Trophoblast cell (in vitro differentiated cells and primary cell): ENCODE results near the gene CAB39.

Experiments used
- DNase-seq, 2 donors: peaks; one replicate each; pipeline ENCODE4 v3.0.0-alpha.2; 2016
- H2AFZ ChIP-seq: 2 replicates; pipeline ENCODE4 v1.6.1; 2013; ENCODE audit warnings: low read length, moderate library complexity, mild to moderate bottlenecking; ENCODE audit not compliant: insufficient read depth, poor library complexity
- H2AK5ac ChIP-seq: 2 replicates; pipeline ENCODE4 v1.6.1; 2013; ENCODE audit warnings: mild to moderate bottlenecking, low read length
- H2BK120ac ChIP-seq: 2 replicates; pipeline ENCODE4 v1.6.1; 2013; ENCODE audit warnings: low read length, mild to moderate bottlenecking, moderate library complexity; ENCODE audit not compliant: insufficient read depth, poor library complexity
- H2BK12ac ChIP-seq: 2 replicates; pipeline ENCODE4 v1.6.1; 2013; ENCODE audit warnings: mild to moderate bottlenecking, low read length, moderate library complexity
- H2BK5ac ChIP-seq: 2 replicates; pipeline ENCODE4 v1.6.1; 2013; ENCODE audit warnings: low read length, low read depth, moderate library complexity, mild to moderate bottlenecking; ENCODE audit not compliant: poor library complexity
- H3K14ac ChIP-seq: 2 replicates; pipeline ENCODE4 v1.6.1; 2013; ENCODE audit warnings: mild to moderate bottlenecking, low read length
- H3K18ac ChIP-seq: 2 replicates; pipeline ENCODE4 v1.6.1; 2013; ENCODE audit warnings: mild to moderate bottlenecking, low read length
- H3K23ac ChIP-seq: 2 replicates; pipeline ENCODE4 v1.6.1; 2013; ENCODE audit warnings: low read length
- H3K27ac ChIP-seq: 2 replicates; pipeline ENCODE4 v1.5.1; 2013; ENCODE audit warnings: low read depth, mild to moderate bottlenecking, inconsistent platforms, low read length, moderate library complexity
- H3K27me3 ChIP-seq: 2 replicates; pipeline ENCODE4 v1.6.1; 2013; ENCODE audit warnings: inconsistent platforms, mild to moderate bottlenecking, low read length, moderate library complexity; ENCODE audit not compliant: insufficient read depth
- H3K36me3 ChIP-seq, 2 experiments: 1 replicate in 1 of 2; 2 replicates in 1 of 2; pipeline ENCODE4 v1.6.1; 2013; ENCODE audit warnings: low read length in 2 of 2, mild to moderate bottlenecking in 2 of 2, moderate library complexity in 1 of 2; ENCODE audit not compliant: insufficient read depth in 2 of 2, control insufficient read depth in 1 of 2
- H3K4ac ChIP-seq: 2 replicates; pipeline ENCODE4 v1.6.1; 2013; ENCODE audit warnings: low read depth, mild to moderate bottlenecking, low read length, moderate library complexity
- H3K4me1 ChIP-seq, 2 experiments: 1 replicate in 1 of 2; 2 replicates in 1 of 2; pipeline ENCODE4 v1.6.1; 2013; ENCODE audit warnings: low read length in 2 of 2, mild to moderate bottlenecking in 2 of 2, moderate library complexity in 1 of 2; ENCODE audit not compliant: insufficient read depth in 2 of 2, control insufficient read depth in 1 of 2
- H3K4me2 ChIP-seq: 2 replicates; pipeline ENCODE4 v1.6.1; 2013; ENCODE audit warnings: inconsistent platforms, mild to moderate bottlenecking, low read length, moderate library complexity
- H3K4me3 ChIP-seq: 2 replicates; pipeline ENCODE4 v1.5.1; 2013; ENCODE audit warnings: mild to moderate bottlenecking, low read depth, low read length, inconsistent platforms
- H3K79me1 ChIP-seq: one replicate; pipeline ENCODE4 v1.6.1; 2013; ENCODE audit warnings: low read length
- H3K79me2 ChIP-seq: 2 replicates; pipeline ENCODE4 v1.6.1; 2013; ENCODE audit warnings: low read length, mild to moderate bottlenecking; ENCODE audit not compliant: control insufficient read depth, insufficient read depth, poor library complexity
- H3K9ac ChIP-seq: 2 replicates; pipeline ENCODE4 v1.6.1; 2013; ENCODE audit warnings: mild to moderate bottlenecking, low read length
- H3K9me3 ChIP-seq: 2 replicates; pipeline ENCODE4 v1.6.1; 2013; ENCODE audit warnings: low read depth, mild to moderate bottlenecking, control low read depth, inconsistent platforms, low read length; ENCODE audit not compliant: insufficient read depth
- H4K12ac ChIP-seq: 2 replicates; pipeline ENCODE4 v1.6.1; 2013; ENCODE audit warnings: low read depth, mild to moderate bottlenecking, low read length, moderate library complexity
- H4K8ac ChIP-seq: 2 replicates; pipeline ENCODE4 v1.6.1; 2013; ENCODE audit warnings: low read depth, mild to moderate bottlenecking, low read length, moderate library complexity
- H4K91ac ChIP-seq: one replicate; pipeline ENCODE4 v1.6.1; 2013; ENCODE audit warnings: low read depth, mild to moderate bottlenecking, low read length, moderate library complexity
- WGBS: extraction: QIAGEN DNeasy Blood & Tissue Kit; methylation state at CpG from one replicate; pipeline ENCODE4 v1.1.7; 2013; ENCODE audit warnings: missing lambda C conversion rate; ENCODE audit not compliant: insufficient read length, insufficient coverage; ENCODE audit errors: extremely low coverage; 5-methylcytosine and 5-hydroxymethylcytosine counted together

The CAB39 gene

GRCh38 chr2:230805353-230806017 lies 92.8 kb downstream of the CAB39 start:
- Histone ChIP-seq H3K4me2 (no peak overlapping the region), H4K12ac (no peak overlapping the region), H3K14ac (no peak overlapping the region), H3K9me3 (no peaks in the 10 kb centered on the region), H4K91ac (no peak overlapping the region), H2AK5ac (no peak overlapping the region), H3K27me3 (no peaks in the 10 kb centered on the region), H3K9ac (no peak overlapping the region), H3K4ac (no peak overlapping the region), H3K18ac (no peak overlapping the region), H3K27ac (no peak overlapping the region), H3K79me1 (no peaks in the 10 kb centered on the region), H2BK120ac (no peak overlapping the region), H3K4me1 (no peaks in the 10 kb centered on the region), H2AFZ (no peak overlapping the region), H2BK5ac (no peak overlapping the region), H3K36me3 (peaks cover 10 to 14% of the 10 kb centered on the region in 2 experiments), H4K8ac (no peak overlapping the region), H3K79me2 (no peaks in the 10 kb centered on the region), H3K23ac (no peak overlapping the region), H3K4me3 (no peak overlapping the region), H2BK12ac (no peak overlapping the region)
- no CpG with 5 or more reads among the region's 5 CpGs for WGBS
- no peak for DNase-seq

GRCh38 chr2:230807729-230808128 lies 95.1 kb downstream of the CAB39 start:
- H3K4me1 ChIP-seq, result no peaks in the 10 kb centered on the region
- no peak overlapping the region for H2AK5ac ChIP-seq
- no peak overlapping the region for H3K14ac ChIP-seq
- no peaks in the 10 kb centered on the region for H3K79me1 ChIP-seq
- H3K4ac ChIP-seq, result no peak overlapping the region
- H3K36me3 ChIP-seq, result peaks cover 2 to 16% of the 10 kb centered on the region in 2 experiments
- H3K79me2 ChIP-seq, result no peaks in the 10 kb centered on the region
- no peak overlapping the region for H2BK120ac ChIP-seq
- no peak overlapping the region for H3K23ac ChIP-seq
- no peak overlapping the region for H4K91ac ChIP-seq
- H2AFZ ChIP-seq, result no peak overlapping the region
- H3K27ac ChIP-seq, result no peak overlapping the region
- H3K27me3 ChIP-seq, result no peaks in the 10 kb centered on the region
- H2BK12ac ChIP-seq, result no peak overlapping the region
- no peak overlapping the region for H4K8ac ChIP-seq
- H3K18ac ChIP-seq, result no peak overlapping the region
- no peak overlapping the region for H3K4me3 ChIP-seq
- H3K9me3 ChIP-seq, result no peaks in the 10 kb centered on the region
- no CpG with 5 or more reads among the region's 3 CpGs for WGBS
- no peak overlapping the region for H3K4me2 ChIP-seq
- no peak overlapping the region for H4K12ac ChIP-seq
- H3K9ac ChIP-seq, result no peak overlapping the region
- H2BK5ac ChIP-seq, result no peak overlapping the region
- DNase-seq, result no peak

DNA sequence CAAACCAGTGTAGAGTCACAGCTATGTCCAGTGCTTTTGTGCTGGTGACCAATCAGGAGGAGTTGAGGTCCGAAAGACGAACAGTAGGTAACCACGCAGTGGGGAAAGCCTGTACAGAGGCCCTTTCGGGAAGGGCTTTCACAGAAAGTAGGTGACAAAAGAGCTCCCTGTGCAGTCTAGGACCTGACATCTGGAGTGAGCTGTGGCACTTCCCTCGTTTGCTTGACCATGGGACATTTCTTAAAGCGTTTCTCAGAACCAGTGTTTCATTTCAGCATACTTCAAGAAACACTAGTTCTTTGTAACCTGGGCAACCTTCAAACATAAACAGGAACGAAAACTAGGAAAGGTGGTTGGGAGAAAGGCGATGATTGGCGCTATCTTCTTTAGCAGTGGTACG lies 96.4 kb downstream of the CAB39 start:
- Histone ChIP-seq H2BK120ac (no peak overlapping the region), H3K79me1 (no peaks in the 10 kb centered on the region), H3K4me3 (no peak overlapping the region), H3K4me2 (no peak overlapping the region), H4K8ac (no peak overlapping the region), H3K36me3 (peaks cover 4 to 18% of the 10 kb centered on the region in 2 experiments), H3K9me3 (no peaks in the 10 kb centered on the region), H3K4me1 (no peaks in the 10 kb centered on the region), H2BK12ac (no peak overlapping the region), H4K12ac (no peak overlapping the region), H4K91ac (no peak overlapping the region), H3K27ac (no peak overlapping the region), H2AFZ (no peak overlapping the region), H2BK5ac (no peak overlapping the region), H3K27me3 (no peaks in the 10 kb centered on the region), H3K79me2 (no peaks in the 10 kb centered on the region), H3K23ac (no peak overlapping the region), H3K18ac (no peak overlapping the region), H3K4ac (no peak overlapping the region), H2AK5ac (no peak overlapping the region), H3K14ac (no peak overlapping the region), H3K9ac (no peak overlapping the region)
- no CpG with 5 or more reads among the region's 10 CpGs for WGBS
- peak; percentile 68 to 86 for DNase-seq

- no peak overlapping the region for H4K8ac ChIP-seq
- H3K9ac ChIP-seq, result no peak overlapping the region
- WGBS, result 100% methylated on average over 1 of the region's 8 CpGs
- no peak overlapping the region for H3K4ac ChIP-seq
- no peak overlapping the region for H3K23ac ChIP-seq
- H2AFZ ChIP-seq, result no peak overlapping the region
- H2AK5ac ChIP-seq, result no peak overlapping the region
- no peak overlapping the region for H2BK12ac ChIP-seq
- peaks cover 6 to 22% of the 10 kb centered on the region in 2 experiments for H3K36me3 ChIP-seq
- H2BK5ac ChIP-seq, result no peak overlapping the region
- no peak overlapping the region for H4K91ac ChIP-seq
- H3K14ac ChIP-seq, result no peak overlapping the region
- H3K9me3 ChIP-seq, result no peaks in the 10 kb centered on the region
- H3K27me3 ChIP-seq, result no peaks in the 10 kb centered on the region
- no peak for DNase-seq
- no peaks in the 10 kb centered on the region for H3K79me1 ChIP-seq
- no peak overlapping the region for H4K12ac ChIP-seq
- no peak overlapping the region for H2BK120ac ChIP-seq
- no peaks in the 10 kb centered on the region for H3K4me1 ChIP-seq
- H3K27ac ChIP-seq, result no peak overlapping the region
- H3K18ac ChIP-seq, result no peak overlapping the region
- H3K4me3 ChIP-seq, result no peak overlapping the region
- H3K4me2 ChIP-seq, result no peak overlapping the region
- H3K79me2 ChIP-seq, result no peaks in the 10 kb centered on the region
Measured at GRCh38 chr2:230809677-230810251, 97.1 kb downstream of the CAB39 start.
